Endometrial microvascular endothelial cells (primary cell): ENCODE data around the gene SYNJ1. TPM values are rescaled to one million over a fixed set of nuclear protein-coding genes. Genes with fewer than 3 reads are reported as not detected.
"Not testable (repeated sequence)": the region's sequence is repeated elsewhere in the genome, so short reads cannot be mapped to it uniquely, and the experiment has no call there.

Source experiments
- in situ Hi-C: cut with HindIII; loops from 2 replicates; pipeline ENCODE4 v1.10.0; 2017; ENCODE audit warnings: low sequenced_read_pairs, low pct_unique_long_range_greater_than_20kb; ENCODE audit errors: inconsistent ontology term
- total RNA-seq: library from RNA; depleted of rRNA; stranded (reverse); fragments of >200 nt; gene quantifications from one replicate; pipeline ENCODE4 v1.2.3, GENCODE V29; 2015; ENCODE audit errors: inconsistent ontology term

The SYNJ1 gene
- total RNA-seq, 1 donor from 2014 or later = 16.7 TPM

DNA sequence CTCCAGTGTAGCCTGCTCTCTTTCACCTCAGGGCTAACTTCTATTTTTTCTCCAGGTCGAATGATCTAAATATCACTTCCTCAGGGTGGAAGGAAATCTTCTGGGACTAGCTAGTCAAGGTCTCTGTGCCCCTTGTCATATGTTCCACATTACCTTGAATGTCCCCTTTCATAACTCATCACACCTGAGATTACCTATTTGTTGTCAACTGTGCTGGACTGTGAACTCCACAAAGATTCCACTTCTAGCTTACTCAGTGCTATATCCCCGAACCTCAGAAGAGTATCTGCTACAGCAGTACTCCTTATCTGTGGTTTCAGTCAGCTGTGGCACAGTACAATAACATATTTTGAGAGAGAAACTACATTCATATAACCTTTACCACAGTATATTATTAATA, 14.6 kb upstream of the SYNJ1 start:
- in situ Hi-C loops = no loop called here

DNA sequence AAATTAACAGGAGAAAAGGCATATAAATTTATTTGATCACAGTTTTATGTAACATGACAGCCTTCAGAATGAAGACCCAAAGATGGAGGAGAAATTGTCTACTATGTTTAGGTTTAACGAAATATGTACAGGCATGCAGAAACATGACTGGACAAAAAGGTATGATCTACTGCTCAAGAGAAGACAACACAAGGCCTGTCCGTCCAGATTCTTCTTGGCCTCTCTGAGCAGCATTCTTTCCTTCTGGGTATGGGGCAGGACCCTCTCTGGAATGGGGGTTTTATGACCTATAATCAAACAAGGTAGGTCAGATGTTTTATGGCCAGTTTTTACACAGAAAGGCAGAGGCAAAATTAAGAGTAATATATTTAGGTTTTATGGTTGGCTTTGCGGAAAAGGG, 13.5 kb upstream of the SYNJ1 start:
- in situ Hi-C loops = no loop called here

GRCh38 chr21:32739946-32740345, 12.1 kb upstream of the SYNJ1 start:
- in situ Hi-C loops = no loop called here

- in situ Hi-C loops = not testable (repeated sequence)
These were observed 8.3 kb upstream of the SYNJ1 start for GRCh38 chr21:32736083-32736482.

DNA sequence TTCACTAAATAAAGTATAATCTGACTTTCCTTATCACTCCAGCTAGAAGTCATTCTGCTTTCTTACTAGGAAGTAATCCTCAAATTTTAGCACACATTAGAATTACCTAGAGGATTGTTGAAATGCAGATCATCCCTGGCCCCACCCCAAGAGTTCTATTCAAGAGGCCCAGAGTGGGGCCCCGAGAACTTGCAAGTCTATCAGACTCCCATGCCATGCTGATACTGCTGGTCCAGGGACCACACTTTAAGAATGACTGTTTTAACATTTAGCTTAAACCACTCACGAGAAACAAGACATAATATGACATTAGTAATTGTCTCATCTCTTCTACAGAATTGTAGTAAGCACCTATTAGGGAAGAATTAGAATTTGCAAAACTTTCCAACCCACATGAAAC, 7.7 kb upstream of the SYNJ1 start:
- in situ Hi-C loops = no loop called here

DNA sequence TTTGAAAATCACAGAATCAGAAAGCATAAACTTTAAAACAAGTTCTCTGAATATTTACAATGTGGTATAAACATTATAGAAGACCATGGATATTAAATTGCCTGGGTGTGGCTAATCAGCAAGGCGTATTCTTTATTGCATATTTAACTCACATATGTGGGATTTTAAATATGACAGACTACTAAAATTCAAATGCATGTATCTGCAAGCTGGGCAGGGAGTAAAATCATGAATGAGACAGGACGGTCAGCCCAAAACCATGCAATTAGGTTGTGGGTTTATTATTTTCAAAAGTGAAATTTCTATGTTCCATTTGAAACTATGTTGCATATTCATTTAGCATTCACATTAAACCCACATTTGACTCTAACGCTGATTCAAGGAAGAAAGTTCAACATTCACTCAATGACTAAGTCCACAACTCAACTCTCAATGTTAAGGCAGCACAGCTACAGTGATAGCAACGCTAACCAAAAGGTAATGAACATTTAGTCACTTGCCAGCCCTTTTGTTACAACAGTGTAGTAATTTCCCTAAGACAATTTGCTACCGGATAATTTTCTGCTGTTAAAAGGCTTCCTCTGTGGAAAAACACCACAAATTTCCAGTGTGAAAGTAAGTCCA, 6.3 kb upstream of the SYNJ1 start:
- in situ Hi-C loops = no loop called here

- in situ Hi-C loops = no loop called here
These were observed 5.5 kb upstream of the SYNJ1 start for GRCh38 chr21:32733356-32733755.

GRCh38 chr21:32732544-32732943, 4.7 kb upstream of the SYNJ1 start:
- in situ Hi-C loops = no loop called here

GRCh38 chr21:32728848-32729247, 1.0 kb upstream of the SYNJ1 start:
- in situ Hi-C loops = no loop called here

DNA sequence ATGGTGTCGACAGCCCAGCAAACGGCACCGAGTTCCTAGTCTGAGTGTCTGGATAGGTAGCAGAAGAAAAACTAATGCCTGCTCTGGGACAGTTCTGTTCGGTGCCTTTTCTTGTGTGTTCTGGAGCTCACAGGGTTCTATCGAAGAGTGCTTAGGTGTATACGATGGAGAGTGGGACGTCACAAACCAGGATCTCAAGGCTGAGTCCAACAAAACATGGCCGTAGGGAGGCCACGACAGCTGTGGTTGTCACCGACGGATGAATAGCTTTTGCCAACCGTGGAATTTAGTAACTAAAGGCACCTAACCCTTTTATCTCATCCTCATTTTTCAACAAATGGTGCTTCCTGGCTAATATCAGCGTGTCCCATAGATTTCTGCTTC, 635 bp upstream of the SYNJ1 start:
- in situ Hi-C loops = no loop called here

GRCh38 chr21:32726839-32727686, 750 bp downstream of the SYNJ1 start:
- in situ Hi-C loops = no loop called here

DNA sequence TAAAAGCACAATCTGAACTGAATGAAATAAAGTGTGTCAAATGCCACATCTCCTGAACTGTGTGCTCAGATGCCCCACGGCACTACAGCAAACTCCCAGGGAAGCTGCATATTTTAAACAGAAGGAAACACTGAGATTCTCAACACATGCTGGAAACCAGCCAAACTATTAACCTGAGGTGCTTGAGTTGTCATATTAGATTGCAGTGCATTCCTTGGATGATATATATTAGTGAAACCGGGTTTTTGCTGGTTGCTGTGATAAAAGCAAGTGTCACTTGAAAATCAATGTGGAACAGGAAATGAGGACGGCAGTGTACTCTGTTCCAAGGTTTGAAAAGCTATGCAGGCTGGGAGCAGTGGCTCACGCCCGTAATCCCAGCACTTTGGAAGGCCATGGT, 8.7 kb downstream of the SYNJ1 start:
- in situ Hi-C loops = no loop called here

DNA sequence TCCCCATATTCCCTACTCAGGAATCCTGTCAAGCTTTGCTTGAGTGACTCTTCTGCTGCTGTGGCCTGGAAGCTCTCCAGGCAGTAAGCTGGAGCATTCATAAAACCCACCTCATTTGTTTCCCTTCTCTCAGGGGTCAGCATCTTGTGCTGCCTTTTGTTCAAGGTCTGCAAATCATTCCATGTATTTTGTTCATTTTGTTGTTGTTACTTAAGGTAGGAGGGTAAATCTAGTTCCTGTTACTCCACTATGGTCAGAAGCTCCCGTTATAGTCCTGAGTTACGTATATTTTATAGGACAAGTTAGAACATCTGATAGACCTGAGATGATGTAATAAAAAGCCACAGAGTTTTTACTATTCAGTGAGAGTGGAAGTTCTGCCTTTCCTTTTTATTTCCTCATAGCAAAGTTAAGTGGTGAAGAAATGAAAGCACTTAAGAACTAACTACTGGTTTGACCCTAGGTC, 9.9 kb downstream of the SYNJ1 start:
- in situ Hi-C loops = no loop called here

DNA sequence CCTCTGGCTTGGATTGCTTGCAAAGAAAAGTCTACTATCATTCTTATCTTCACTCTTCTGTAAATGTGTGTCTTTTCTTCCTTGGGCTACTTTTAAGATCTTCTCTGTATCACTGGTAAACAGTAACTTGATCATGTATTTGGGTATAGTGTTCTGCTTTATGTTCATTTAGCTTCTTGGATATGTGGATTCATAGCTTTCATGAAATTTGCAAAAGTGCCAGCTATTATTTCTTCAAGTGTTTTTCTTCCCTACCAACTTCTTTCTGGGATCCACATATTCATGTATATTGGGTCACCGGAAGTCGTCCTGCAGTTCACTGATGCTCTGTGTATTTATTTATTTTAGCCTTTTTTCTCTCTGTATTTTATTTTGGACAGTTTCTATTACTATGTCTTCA, 11.3 kb downstream of the SYNJ1 start:
- in situ Hi-C loops = no loop called here

DNA sequence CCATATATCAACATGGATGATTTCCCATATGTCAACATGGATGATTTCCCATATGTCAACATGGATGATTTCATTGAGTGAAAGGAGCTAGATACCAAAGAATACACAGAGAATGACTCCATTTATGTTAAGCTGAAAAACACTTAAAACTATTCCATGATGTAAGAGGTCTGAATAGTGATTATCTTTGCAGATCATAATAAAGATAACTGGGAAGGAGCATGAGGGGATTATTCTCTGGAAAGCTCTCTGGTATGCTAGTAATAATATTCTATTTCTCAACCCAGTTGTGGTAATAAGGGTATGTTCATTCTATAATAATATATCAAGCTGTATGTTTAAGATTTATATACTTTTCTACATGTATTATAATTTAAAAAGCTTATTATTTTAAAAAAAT, 14.1 kb downstream of the SYNJ1 start:
- in situ Hi-C loops = no loop called here

DNA sequence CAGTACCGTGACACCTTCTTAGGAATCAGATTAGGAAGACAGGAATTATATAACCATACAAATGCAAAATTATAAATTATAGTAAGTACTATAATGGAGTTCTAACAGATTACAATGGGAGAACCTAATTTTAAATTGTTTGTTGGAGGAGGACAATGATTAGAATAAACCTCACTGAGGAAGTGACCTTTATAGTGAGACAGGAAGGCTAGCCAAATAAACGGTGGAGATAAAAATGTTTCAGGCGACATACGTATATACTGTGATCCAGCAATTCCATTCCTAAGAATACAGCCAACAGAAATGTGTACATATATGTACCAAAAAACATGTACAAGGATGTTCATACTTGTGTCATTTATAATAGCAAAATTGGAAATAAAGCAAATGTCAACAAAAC, 15.2 kb downstream of the SYNJ1 start:
- in situ Hi-C loops = no loop called here

DNA sequence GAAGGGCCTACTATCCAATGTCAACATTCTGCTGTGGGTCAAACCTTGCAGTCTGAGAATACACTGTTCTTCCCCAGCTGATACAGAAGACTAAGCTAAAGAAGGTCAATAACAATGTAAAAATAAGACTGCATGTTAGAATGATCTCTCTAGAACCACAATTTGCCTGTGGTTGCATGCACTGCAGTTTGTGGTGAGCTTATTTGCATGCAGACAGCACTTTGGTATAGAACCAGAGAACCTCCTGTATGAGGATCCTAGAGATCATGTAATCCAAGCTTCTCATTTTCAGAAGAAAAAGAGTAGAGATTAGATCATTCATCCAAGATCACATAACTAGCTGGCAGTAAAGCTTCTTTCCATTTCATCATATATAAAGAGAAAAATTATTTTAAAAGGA, 15.8 kb downstream of the SYNJ1 start:
- in situ Hi-C loops = no loop called here

DNA sequence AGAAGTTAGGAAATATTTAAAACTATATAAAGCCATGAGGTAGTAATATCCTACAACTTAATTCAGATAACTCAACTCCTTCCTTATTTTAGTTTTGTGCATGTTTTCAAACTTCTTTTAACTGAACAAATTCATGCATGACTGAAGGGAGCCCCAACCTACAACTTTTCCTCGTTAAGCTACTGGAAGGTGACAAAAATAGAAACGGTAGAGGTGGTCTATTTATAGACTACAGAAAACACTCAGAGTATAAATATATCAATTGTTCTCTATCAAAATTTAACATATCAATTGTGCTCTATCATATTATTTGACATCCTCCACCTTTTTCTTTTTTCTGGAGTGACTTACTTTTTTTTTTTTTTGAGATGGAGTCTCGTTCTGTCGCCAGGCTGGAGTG, 16.8 kb downstream of the SYNJ1 start:
- in situ Hi-C loops = no loop called here

DNA sequence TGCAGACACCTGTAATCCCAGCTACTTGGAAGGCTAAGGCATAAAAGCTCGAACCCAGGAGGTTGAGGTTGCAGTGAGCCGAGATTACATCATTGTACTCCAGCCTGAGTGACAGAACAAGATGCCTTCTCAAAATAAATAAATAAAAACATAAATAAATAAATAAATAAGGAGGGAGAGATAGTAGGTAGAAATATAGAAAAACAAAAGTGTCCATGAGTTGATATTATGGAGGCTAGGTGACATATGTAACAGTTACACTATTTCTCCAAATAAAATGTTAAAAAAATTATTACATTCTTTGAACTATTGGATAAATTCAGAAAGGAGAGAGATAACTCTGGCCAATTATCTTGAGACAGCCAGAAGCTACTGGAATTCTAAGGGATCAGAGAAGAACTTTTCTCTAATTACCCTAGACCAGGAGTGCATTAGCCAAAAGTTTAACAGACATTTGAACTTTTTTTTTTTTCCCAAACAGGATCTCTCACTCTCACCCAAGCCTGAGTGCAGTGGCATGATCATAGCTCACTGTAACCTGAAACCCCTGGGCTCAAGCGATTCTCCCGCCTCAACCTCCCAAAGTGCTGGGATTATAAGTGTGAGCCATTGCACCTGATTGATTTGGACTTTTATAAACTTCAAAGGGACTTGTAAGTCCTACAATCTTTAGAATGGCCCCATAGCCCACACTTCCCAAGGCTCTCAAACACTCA, 17.6 kb downstream of the SYNJ1 start:
- in situ Hi-C loops = no loop called here

DNA sequence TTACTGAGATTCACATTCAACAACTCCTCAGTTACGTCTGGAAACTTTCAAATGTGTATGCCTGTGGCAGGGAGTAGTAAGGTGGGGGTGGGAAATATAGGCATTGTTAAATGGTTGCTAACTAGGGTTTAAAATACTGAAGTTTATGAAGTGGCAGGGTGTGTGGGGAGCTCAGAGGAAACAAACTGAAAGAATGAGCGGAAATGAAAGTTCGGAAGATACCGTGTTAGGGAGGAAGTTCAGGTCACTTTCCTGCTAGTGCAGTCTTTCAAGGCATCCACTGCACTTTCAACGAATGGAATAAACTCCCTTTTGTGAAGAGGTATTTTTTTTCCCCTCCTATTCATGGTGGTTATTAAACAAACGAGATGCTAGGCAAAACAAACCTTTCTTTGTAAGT, 19.7 kb downstream of the SYNJ1 start:
- in situ Hi-C loops = no loop called here
